ENCODE measurements around the gene KLF17.

KLF17 gene

DNA sequence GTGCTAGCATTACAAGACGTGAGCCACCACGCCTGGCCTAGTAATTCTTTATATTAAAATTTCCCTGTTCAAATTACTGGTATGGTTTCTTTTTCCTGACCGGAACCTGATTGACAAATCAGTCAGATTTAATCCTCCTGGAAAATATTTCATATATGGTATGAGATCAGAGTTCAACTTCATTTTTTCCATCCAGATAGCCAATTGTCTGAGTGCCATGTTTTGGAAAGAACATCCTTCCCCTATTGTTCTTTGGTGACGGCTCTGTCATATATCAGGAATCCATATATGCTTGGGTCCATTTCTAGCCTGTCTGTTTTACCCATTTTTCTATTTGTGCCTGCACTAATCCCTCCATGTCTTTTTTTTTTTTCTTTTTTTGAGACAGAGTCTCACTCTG is 39.1 kb upstream of the KLF17 start:
- Histone ChIP-seq H3K27ac (ENCODE audit: low read length) (no peak overlapping the region), H3K9me2 (replicated peaks; ENCODE audit: insufficient read depth, low read length) (no peaks in the 10 kb centered on the region), H3K9ac (ENCODE audit: low read length) (no peak overlapping the region), H2AFZ (ENCODE audit: low read length) (no peak overlapping the region), H3K4me1 (ENCODE audit: low read length) (no peaks in the 10 kb centered on the region), H3K9me3 (replicated peaks; ENCODE audit: insufficient read depth, low read length) (no peaks in the 10 kb centered on the region), H3K79me2 (ENCODE audit: low read length) (no peaks in the 10 kb centered on the region), H3K4me2 (ENCODE audit: low read depth, low read length) (no peak overlapping the region), H3K36me3 (replicated peaks; ENCODE audit: insufficient read depth, low read length) (no peaks in the 10 kb centered on the region), H3K27me3 (replicated peaks; ENCODE audit: insufficient read depth, low read length) (no peaks in the 10 kb centered on the region), H3K4me3 (ENCODE audit: low read length) (no peak overlapping the region), H3F3A (ENCODE audit: insufficient read depth, low read length) (no peaks in the 10 kb centered on the region), H4K20me1 (ENCODE audit: insufficient read depth, low read length) (no peaks in the 10 kb centered on the region)
- no peak for DNase-seq
- TF ChIP-seq EZH2phosphoT487 (IDR thresholded peaks at IDR 0.05; ENCODE audit: low read length) (no peak), EZH2 (optimal IDR thresholded peaks at IDR 0.05; ENCODE audit: low read depth, low read length) (no peak)
- TF ChIP-seq, protein P1, sequence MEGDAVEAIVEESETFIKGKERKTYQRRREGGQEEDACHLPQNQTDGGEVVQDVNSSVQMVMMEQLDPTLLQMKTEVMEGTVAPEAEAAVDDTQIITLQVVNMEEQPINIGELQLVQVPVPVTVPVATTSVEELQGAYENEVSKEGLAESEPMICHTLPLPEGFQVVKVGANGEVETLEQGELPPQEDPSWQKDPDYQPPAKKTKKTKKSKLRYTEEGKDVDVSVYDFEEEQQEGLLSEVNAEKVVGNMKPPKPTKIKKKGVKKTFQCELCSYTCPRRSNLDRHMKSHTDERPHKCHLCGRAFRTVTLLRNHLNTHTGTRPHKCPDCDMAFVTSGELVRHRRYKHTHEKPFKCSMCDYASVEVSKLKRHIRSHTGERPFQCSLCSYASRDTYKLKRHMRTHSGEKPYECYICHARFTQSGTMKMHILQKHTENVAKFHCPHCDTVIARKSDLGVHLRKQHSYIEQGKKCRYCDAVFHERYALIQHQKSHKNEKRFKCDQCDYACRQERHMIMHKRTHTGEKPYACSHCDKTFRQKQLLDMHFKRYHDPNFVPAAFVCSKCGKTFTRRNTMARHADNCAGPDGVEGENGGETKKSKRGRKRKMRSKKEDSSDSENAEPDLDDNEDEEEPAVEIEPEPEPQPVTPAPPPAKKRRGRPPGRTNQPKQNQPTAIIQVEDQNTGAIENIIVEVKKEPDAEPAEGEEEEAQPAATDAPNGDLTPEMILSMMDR (IDR thresholded peaks at IDR 0.05; ENCODE audit: low read length), result no peak

DNA sequence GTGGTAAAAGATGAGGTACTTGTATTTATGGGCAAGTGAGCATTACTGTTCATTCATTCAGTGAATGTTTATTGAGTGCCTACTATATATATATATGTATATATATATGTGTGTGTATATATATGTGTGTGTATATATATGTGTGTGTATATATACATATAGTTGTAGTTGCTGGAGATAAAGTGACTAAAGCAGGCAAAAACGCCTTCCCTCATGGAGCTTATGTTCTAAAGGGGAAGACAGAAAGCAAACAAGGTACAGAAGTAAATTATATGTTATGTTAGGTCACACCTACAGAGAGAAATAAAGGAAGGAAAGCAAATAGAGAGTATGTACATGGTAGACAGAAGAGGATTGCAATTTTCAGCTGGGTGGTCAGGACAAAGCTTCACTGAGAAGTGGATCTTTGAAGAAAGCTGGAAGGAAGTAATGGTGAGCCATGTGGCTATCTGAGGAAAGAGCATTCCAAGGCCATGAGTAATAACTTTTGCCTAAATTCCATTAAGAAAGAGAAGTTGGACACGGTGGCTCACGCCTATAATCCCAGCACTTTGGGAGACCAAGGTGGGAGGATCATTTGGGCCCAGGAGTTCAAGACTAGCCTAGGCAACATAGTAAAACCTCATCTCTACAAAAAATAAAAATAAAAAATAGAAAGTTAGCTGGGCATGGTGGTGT is 33.5 kb upstream of the KLF17 start:
- H3K27ac ChIP-seq (ENCODE audit: low read length), result no peak overlapping the region
- no peaks in the 10 kb centered on the region for H3F3A ChIP-seq (ENCODE audit: insufficient read depth, low read length)
- no peaks in the 10 kb centered on the region for H3K27me3 ChIP-seq (replicated peaks; ENCODE audit: insufficient read depth, low read length)
- no peaks in the 10 kb centered on the region for H3K79me2 ChIP-seq (ENCODE audit: low read length)
- H3K9ac ChIP-seq (ENCODE audit: low read length), result no peak overlapping the region
- no peak overlapping the region for H3K4me3 ChIP-seq (ENCODE audit: low read length)
- no peaks in the 10 kb centered on the region for H3K4me1 ChIP-seq (ENCODE audit: low read length)
- TF ChIP-seq EZH2phosphoT487 (IDR thresholded peaks at IDR 0.05; ENCODE audit: low read length), result no peak
- TF ChIP-seq EZH2 (optimal IDR thresholded peaks at IDR 0.05; ENCODE audit: low read depth, low read length), result no peak
- TF ChIP-seq, protein P1 (IDR thresholded peaks at IDR 0.05; ENCODE audit: low read length), result no peak
- H4K20me1 ChIP-seq (ENCODE audit: insufficient read depth, low read length), result no peaks in the 10 kb centered on the region
- H3K4me2 ChIP-seq (ENCODE audit: low read depth, low read length), result no peak overlapping the region
- H2AFZ ChIP-seq (ENCODE audit: low read length), result no peak overlapping the region
- no peak for DNase-seq
- H3K36me3 ChIP-seq (replicated peaks; ENCODE audit: insufficient read depth, low read length), result no peaks in the 10 kb centered on the region
- H3K9me3 ChIP-seq (replicated peaks; ENCODE audit: insufficient read depth, low read length), result no peaks in the 10 kb centered on the region
- no peaks in the 10 kb centered on the region for H3K9me2 ChIP-seq (replicated peaks; ENCODE audit: insufficient read depth, low read length)

DNA sequence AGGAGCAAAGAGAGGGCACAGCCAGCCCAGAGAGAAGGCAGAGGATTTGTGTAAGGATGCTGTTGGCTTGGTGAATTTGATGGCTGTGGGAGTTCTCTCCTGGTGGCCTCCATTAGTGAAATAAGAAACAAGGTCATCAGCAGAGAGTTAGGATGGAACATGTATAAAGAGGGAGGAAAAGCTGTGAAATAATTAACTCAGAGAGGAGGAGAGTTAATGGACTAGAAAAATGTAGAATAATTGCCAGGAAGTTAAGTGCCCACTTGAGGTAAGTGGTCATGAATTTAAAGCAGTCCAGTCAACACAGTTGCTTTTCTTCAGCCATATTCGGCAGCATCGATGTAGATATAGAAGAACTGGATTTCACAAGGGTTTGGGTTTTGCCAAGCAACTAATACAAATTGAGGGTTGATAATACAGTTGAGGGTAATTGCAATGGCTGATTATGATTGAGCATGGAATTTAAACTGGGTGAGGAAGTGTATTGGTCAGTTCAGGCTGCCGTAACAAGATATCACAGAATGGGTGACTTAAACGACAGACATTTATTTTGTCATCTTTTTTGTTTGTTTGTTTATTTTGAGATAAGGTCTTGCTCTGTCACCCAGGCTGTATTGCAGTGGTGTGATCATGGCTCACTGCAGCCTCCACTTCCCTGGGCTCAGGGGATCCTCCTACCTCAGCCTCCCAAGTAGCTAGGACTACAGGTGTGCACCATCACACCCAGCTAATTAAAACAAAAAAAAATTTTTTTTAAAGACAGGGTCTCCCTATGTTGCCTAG is 31.7 kb upstream of the KLF17 start:
- no peaks in the 10 kb centered on the region for H3K9me2 ChIP-seq (replicated peaks; ENCODE audit: insufficient read depth, low read length)
- no peaks in the 10 kb centered on the region for H3K36me3 ChIP-seq (replicated peaks; ENCODE audit: insufficient read depth, low read length)
- no peak overlapping the region for H3K27ac ChIP-seq (ENCODE audit: low read length)
- H3K4me2 ChIP-seq (ENCODE audit: low read depth, low read length), result no peak overlapping the region
- no peaks in the 10 kb centered on the region for H4K20me1 ChIP-seq (ENCODE audit: insufficient read depth, low read length)
- H2AFZ ChIP-seq (ENCODE audit: low read length), result no peak overlapping the region
- H3K79me2 ChIP-seq (ENCODE audit: low read length), result no peaks in the 10 kb centered on the region
- H3K4me3 ChIP-seq (ENCODE audit: low read length), result no peak overlapping the region
- no peaks in the 10 kb centered on the region for H3K9me3 ChIP-seq (replicated peaks; ENCODE audit: insufficient read depth, low read length)
- H3K4me1 ChIP-seq (ENCODE audit: low read length), result no peaks in the 10 kb centered on the region
- no peaks in the 10 kb centered on the region for H3F3A ChIP-seq (ENCODE audit: insufficient read depth, low read length)
- H3K27me3 ChIP-seq (replicated peaks; ENCODE audit: insufficient read depth, low read length), result no peaks in the 10 kb centered on the region
- H3K9ac ChIP-seq (ENCODE audit: low read length), result no peak overlapping the region
- DNase-seq, result no peak
- TF ChIP-seq EZH2 (optimal IDR thresholded peaks at IDR 0.05; ENCODE audit: low read depth, low read length), result no peak
- TF ChIP-seq, protein P1 (IDR thresholded peaks at IDR 0.05; ENCODE audit: low read length), result no peak

Data from MM.1S (cell line).